ENCODE results near the gene PPA1. TPM values are rescaled to one million over a fixed set of nuclear protein-coding genes. Genes with fewer than 3 reads are reported as not detected.

PPA1 gene
- total RNA-seq, 4 donors from 2014 or later = 111 to 437 (median 133) TPM

GRCh38 chr10:70271996-70272924 is 39.0 kb upstream of the PPA1 start:
- TF ChIP-seq CTCF (IDR thresholded peaks at IDR 0.05; ENCODE audit: low read depth) = no peak

GRCh38 chr10:70270952-70271351 is 37.7 kb upstream of the PPA1 start:
- no peak for TF ChIP-seq CTCF (IDR thresholded peaks at IDR 0.05; ENCODE audit: low read depth)

- no peak for TF ChIP-seq CTCF (IDR thresholded peaks at IDR 0.05; ENCODE audit: low read depth)
Observed at GRCh38 chr10:70269741-70270140, 36.5 kb upstream of the PPA1 start.

GRCh38 chr10:70268376-70268775 is 35.1 kb upstream of the PPA1 start:
- no peak for TF ChIP-seq CTCF (IDR thresholded peaks at IDR 0.05; ENCODE audit: low read depth)

GRCh38 chr10:70267161-70267933 is 34.1 kb upstream of the PPA1 start:
- TF ChIP-seq CTCF (IDR thresholded peaks at IDR 0.05; ENCODE audit: low read depth) = no peak

- no peak for TF ChIP-seq CTCF (IDR thresholded peaks at IDR 0.05; ENCODE audit: low read depth)
Observed at GRCh38 chr10:70266701-70267100, 33.5 kb upstream of the PPA1 start.

- no peak for TF ChIP-seq CTCF (IDR thresholded peaks at IDR 0.05; ENCODE audit: low read depth)
Observed at GRCh38 chr10:70266056-70266455, 32.8 kb upstream of the PPA1 start.
